ENCODE measurements around the gene PSPN. TPM values are rescaled to one million over a fixed set of nuclear protein-coding genes. Genes with fewer than 3 reads are reported as not detected.
A peak's percentile ranks its signal among the peaks of the same experiment; 100 is the strongest.
"Not testable (repeated sequence)": the region's sequence is repeated elsewhere in the genome, so short reads cannot be mapped to it uniquely, and the experiment has no call there.

PSPN gene
- total RNA-seq, 1 experiment from 2014 or later, result 1.9 TPM

DNA sequence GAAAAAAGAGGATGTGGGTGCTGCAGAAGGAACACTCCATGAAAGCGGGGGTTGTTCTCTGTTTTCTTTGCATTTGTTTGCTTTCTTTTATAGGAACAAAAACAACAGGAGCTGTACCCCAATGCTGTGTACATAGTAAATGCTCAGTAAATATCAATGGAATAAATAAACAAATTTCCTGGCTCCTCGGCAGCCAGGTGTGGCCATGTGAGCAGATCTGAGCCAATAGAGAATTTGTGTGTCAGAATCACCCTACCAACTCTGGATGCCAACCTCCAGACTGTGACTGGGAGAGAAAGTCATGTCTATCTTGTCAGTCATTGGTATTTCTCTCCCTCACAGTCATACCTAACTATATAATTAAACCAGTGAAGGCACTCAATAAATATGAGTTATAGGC lies 25.0 kb downstream of the PSPN start (continued):
- no peak for TF ChIP-seq JUN (CRISPR knock-in tag; IDR thresholded peaks at IDR 0.05)
- TF ChIP-seq ELF4 (CRISPR knock-in tag; IDR thresholded peaks at IDR 0.05; ENCODE audit: low read depth), result no peak
- no peak for TF ChIP-seq E2F1 (CRISPR knock-in tag; IDR thresholded peaks at IDR 0.05)

GRCh38 chr19:6349271-6349670 lies 26.5 kb downstream of the PSPN start:
- H3K4me3 Mint-ChIP-seq; H3K36me3 Mint-ChIP-seq; H3K4me1 Mint-ChIP-seq; DNase-seq (ENCODE audit: low spot score); ATAC-seq; POLR2A ChIA-PET; H3K27ac Mint-ChIP-seq: not testable (repeated sequence)
- Mint-ChIP-seq H3K27me3 (ENCODE audit: low read depth) (peaks cover 16% of the 10 kb centered on the region), H3K9me3 (peaks cover 14% of the 10 kb centered on the region)
- CTCF ChIA-PET, result interaction anchor here (1.6 kb wide), 1 partner anchor 9 kb away, joined by 5 read pairs; no protein-coding TSS in a partner anchor

DNA sequence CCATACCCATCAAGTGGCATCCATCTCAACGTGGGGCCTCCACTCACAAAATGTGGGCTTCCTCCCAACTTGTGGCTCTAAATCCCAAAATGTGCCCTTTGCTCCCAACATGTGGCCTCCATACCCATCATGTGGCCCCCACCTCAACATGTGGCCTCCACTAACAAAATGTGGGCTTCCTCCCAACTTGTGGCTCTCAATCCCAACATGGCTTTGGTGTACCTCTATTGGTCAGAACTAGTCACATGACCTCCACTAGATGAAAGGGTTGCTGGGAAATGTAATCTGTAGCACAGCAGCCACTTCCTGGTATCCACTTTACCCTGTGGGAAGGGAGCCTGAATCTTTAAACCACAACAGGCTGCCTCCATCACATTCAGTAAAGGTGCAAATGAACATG lies 32.3 kb downstream of the PSPN start:
- ChIA-PET POLR2A (no interaction called here), CTCF (no interaction called here)
- DNase-seq (ENCODE audit: low spot score) (no peak), ATAC-seq (no peak)
- TF ChIP-seq USF1 (CRISPR knock-in tag; IDR thresholded peaks at IDR 0.05), result 0 out of 2 replicates have a peak, but pooled peaks have one; percentile 13
- no peak for TF ChIP-seq MYBL2 (CRISPR knock-in tag; IDR thresholded peaks at IDR 0.05)
- peaks cover 21% of the 10 kb centered on the region for H3K9me3 Mint-ChIP-seq
- H3K4me3 Mint-ChIP-seq, result no peak overlapping the region
- H3K27ac Mint-ChIP-seq, result no peak overlapping the region
- no peaks in the 10 kb centered on the region for H3K4me1 Mint-ChIP-seq
- H3K27me3 Mint-ChIP-seq (ENCODE audit: low read depth), result peaks cover 13% of the 10 kb centered on the region
- no peaks in the 10 kb centered on the region; the same call in 1 of the 2 replicates for H3K36me3 Mint-ChIP-seq

DNA sequence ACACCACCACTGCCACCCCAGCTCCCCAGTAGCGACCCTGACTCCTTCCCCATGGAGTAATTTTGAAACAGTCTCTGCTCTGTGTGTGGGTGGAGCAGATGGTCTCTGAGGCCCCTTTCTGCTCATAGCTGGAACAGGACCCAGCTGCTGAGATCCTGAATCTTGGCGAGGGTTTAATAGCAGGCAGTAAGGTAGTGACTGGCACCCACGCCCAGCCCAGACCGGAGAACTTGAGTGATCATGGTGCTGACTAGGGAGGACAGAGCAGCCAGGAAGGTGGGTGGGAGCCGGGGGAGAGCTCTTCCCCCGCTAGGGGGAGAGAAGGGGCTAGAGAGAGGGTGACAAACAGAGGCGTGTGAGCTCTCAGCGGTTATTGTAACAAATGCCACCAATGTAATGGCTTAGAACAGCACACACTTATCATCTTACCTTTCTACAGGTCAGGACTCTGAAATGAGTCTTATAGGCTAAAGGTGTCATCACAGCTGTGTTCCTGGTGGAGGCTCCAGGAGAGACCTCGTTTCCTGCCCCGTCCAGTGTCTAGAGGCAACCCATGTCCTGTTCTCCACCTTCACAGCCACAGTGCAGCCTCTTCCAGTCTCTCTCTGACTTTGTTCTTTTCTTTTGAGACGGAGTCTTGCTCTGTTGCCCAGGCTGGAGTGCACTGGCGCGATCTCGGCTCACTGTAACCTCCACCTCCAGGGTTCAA lies 35.1 kb downstream of the PSPN start:
- Mint-ChIP-seq H3K4me1 (no peaks in the 10 kb centered on the region), H3K36me3 (no peaks in the 10 kb centered on the region; the same call in 1 of the 2 replicates), H3K27me3 (ENCODE audit: low read depth) (peaks cover 7% of the 10 kb centered on the region), H3K27ac (no peak overlapping the region), H3K4me3 (no peak overlapping the region), H3K9me3 (peaks cover 16% of the 10 kb centered on the region)
- peak; percentile 51; the same call in 1 of the 2 replicates for ATAC-seq
- ChIA-PET POLR2A (interaction anchor here (0.5 kb wide), 1 partner anchor 33 kb away, joined by 3 read pairs; no protein-coding TSS in a partner anchor), CTCF (interaction anchor here (0.5 to 1.6 kb wide), 22 partner anchors 9 to 546 kb away, joined by 3 to 13 read pairs (median 4); partner anchors contain the start of genes ALKBH7 and CLPP)
- no peak for DNase-seq (ENCODE audit: low spot score)
- TF ChIP-seq NFATC4 (CRISPR knock-in tag; IDR thresholded peaks at IDR 0.05) (no peak), MAX (CRISPR knock-in tag; IDR thresholded peaks at IDR 0.05) (no peak), ZNF423 (CRISPR knock-in tag; IDR thresholded peaks at IDR 0.05) (no peak), JUN (CRISPR knock-in tag; IDR thresholded peaks at IDR 0.05) (no peak), ZBTB21 (CRISPR knock-in tag; IDR thresholded peaks at IDR 0.05; ENCODE audit: borderline replicate concordance) (no peak), KAT7 (CRISPR knock-in tag; IDR thresholded peaks at IDR 0.05; ENCODE audit: borderline replicate concordance) (no peak), PRRX2 (CRISPR knock-in tag; IDR thresholded peaks at IDR 0.05) (no peak), E2F4 (CRISPR knock-in tag; IDR thresholded peaks at IDR 0.05; ENCODE audit: borderline replicate concordance, low read depth) (no peak), ATF1 (CRISPR knock-in tag; IDR thresholded peaks at IDR 0.05) (no peak), ATF2 (CRISPR knock-in tag; IDR thresholded peaks at IDR 0.05; ENCODE audit: borderline replicate concordance, low read depth) (no peak)
- TF ChIP-seq, protein P1, sequence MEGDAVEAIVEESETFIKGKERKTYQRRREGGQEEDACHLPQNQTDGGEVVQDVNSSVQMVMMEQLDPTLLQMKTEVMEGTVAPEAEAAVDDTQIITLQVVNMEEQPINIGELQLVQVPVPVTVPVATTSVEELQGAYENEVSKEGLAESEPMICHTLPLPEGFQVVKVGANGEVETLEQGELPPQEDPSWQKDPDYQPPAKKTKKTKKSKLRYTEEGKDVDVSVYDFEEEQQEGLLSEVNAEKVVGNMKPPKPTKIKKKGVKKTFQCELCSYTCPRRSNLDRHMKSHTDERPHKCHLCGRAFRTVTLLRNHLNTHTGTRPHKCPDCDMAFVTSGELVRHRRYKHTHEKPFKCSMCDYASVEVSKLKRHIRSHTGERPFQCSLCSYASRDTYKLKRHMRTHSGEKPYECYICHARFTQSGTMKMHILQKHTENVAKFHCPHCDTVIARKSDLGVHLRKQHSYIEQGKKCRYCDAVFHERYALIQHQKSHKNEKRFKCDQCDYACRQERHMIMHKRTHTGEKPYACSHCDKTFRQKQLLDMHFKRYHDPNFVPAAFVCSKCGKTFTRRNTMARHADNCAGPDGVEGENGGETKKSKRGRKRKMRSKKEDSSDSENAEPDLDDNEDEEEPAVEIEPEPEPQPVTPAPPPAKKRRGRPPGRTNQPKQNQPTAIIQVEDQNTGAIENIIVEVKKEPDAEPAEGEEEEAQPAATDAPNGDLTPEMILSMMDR (IDR thresholded peaks at IDR 0.05), result no peak
- TF ChIP-seq, protein P2, sequence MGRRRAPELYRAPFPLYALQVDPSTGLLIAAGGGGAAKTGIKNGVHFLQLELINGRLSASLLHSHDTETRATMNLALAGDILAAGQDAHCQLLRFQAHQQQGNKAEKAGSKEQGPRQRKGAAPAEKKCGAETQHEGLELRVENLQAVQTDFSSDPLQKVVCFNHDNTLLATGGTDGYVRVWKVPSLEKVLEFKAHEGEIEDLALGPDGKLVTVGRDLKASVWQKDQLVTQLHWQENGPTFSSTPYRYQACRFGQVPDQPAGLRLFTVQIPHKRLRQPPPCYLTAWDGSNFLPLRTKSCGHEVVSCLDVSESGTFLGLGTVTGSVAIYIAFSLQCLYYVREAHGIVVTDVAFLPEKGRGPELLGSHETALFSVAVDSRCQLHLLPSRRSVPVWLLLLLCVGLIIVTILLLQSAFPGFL (CRISPR knock-in tag; IDR thresholded peaks at IDR 0.05; ENCODE audit: borderline replicate concordance), result no peak
- TF ChIP-seq, protein P3, sequence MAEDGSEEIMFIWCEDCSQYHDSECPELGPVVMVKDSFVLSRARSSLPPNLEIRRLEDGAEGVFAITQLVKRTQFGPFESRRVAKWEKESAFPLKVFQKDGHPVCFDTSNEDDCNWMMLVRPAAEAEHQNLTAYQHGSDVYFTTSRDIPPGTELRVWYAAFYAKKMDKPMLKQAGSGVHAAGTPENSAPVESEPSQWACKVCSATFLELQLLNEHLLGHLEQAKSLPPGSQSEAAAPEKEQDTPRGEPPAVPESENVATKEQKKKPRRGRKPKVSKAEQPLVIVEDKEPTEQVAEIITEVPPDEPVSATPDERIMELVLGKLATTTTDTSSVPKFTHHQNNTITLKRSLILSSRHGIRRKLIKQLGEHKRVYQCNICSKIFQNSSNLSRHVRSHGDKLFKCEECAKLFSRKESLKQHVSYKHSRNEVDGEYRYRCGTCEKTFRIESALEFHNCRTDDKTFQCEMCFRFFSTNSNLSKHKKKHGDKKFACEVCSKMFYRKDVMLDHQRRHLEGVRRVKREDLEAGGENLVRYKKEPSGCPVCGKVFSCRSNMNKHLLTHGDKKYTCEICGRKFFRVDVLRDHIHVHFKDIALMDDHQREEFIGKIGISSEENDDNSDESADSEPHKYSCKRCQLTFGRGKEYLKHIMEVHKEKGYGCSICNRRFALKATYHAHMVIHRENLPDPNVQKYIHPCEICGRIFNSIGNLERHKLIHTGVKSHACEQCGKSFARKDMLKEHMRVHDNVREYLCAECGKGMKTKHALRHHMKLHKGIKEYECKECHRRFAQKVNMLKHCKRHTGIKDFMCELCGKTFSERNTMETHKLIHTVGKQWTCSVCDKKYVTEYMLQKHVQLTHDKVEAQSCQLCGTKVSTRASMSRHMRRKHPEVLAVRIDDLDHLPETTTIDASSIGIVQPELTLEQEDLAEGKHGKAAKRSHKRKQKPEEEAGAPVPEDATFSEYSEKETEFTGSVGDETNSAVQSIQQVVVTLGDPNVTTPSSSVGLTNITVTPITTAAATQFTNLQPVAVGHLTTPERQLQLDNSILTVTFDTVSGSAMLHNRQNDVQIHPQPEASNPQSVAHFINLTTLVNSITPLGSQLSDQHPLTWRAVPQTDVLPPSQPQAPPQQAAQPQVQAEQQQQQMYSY (CRISPR knock-in tag; IDR thresholded peaks at IDR 0.05), result no peak
